ENCODE measurements around the gene TBC1D9. TPM values are rescaled to one million over a fixed set of nuclear protein-coding genes. Genes with fewer than 3 reads are reported as not detected.

The TBC1D9 gene
- total RNA-seq, 1 experiment from 2014 or later, result 12.5 TPM

GRCh38 chr4:140701071-140701470 is 55.1 kb downstream of the TBC1D9 start:
- no TSS peak for BruUV-seq (replicated peaks)
- Mint-ChIP-seq H3K27me3 (ENCODE audit: insufficient read depth, unreplicated experiment) (no peaks in the 10 kb centered on the region), H3K36me3 (ENCODE audit: insufficient read depth, unreplicated experiment) (peaks cover 6% of the 10 kb centered on the region), H3K9me3 (ENCODE audit: unreplicated experiment) (no peaks in the 10 kb centered on the region), H3K4me3 (ENCODE audit: unreplicated experiment) (no peak overlapping the region), H3K4me1 (ENCODE audit: low read depth, unreplicated experiment) (peaks cover 9% of the 10 kb centered on the region), H3K27ac (ENCODE audit: unreplicated experiment) (no peak overlapping the region)
- Histone ChIP-seq H3K4me1 (no peaks in the 10 kb centered on the region), H3K4me3 (ENCODE audit: low read depth, low read length) (no peak overlapping the region), H3K36me3 (ENCODE audit: control insufficient read depth, insufficient read depth, low read length) (no peaks in the 10 kb centered on the region; the same call in 1 of the 2 replicates), H3K9me3 (no peaks in the 10 kb centered on the region), H3K27me3 (replicated peaks; ENCODE audit: control insufficient read depth, insufficient read depth, low read length) (no peaks in the 10 kb centered on the region)
- TF ChIP-seq, protein P1, sequence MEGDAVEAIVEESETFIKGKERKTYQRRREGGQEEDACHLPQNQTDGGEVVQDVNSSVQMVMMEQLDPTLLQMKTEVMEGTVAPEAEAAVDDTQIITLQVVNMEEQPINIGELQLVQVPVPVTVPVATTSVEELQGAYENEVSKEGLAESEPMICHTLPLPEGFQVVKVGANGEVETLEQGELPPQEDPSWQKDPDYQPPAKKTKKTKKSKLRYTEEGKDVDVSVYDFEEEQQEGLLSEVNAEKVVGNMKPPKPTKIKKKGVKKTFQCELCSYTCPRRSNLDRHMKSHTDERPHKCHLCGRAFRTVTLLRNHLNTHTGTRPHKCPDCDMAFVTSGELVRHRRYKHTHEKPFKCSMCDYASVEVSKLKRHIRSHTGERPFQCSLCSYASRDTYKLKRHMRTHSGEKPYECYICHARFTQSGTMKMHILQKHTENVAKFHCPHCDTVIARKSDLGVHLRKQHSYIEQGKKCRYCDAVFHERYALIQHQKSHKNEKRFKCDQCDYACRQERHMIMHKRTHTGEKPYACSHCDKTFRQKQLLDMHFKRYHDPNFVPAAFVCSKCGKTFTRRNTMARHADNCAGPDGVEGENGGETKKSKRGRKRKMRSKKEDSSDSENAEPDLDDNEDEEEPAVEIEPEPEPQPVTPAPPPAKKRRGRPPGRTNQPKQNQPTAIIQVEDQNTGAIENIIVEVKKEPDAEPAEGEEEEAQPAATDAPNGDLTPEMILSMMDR (IDR thresholded peaks at IDR 0.05; ENCODE audit: insufficient read depth in 1 of 2, low read depth in 1 of 2, low read length in 1 of 2, severe bottlenecking in 1 of 2, unreplicated experiment in 1 of 2), result no peak
- ChIA-PET CTCF (no interaction called here), POLR2A (no interaction called here)
- intact Hi-C loops (cut with micrococcal nuclease; ENCODE audit: unreplicated experiment), result no loop called here
- DNase-seq, result no peak

GRCh38 chr4:140697709-140698560 is 58.2 kb downstream of the TBC1D9 start:
- TF ChIP-seq, protein P1 (IDR thresholded peaks at IDR 0.05; ENCODE audit: insufficient read depth in 1 of 2, low read depth in 1 of 2, low read length in 1 of 2, severe bottlenecking in 1 of 2, unreplicated experiment in 1 of 2), result no peak
- no peak overlapping the region for H3K27ac Mint-ChIP-seq (ENCODE audit: unreplicated experiment)
- intact Hi-C loops (cut with micrococcal nuclease; ENCODE audit: unreplicated experiment), result no loop called here

GRCh38 chr4:140695483-140695882 is 60.7 kb downstream of the TBC1D9 start:
- CTCF ChIA-PET, result no interaction called here

More at GRCh38 chr4:140697709-140698560, 58.2 kb downstream of the TBC1D9 start:
- H3K27me3 Mint-ChIP-seq (ENCODE audit: insufficient read depth, unreplicated experiment), result no peaks in the 10 kb centered on the region
- no TSS peak for BruUV-seq (replicated peaks)
- Histone ChIP-seq H3K4me1 (no peaks in the 10 kb centered on the region), H3K4me3 (ENCODE audit: low read depth, low read length) (no peak overlapping the region), H3K27me3 (replicated peaks; ENCODE audit: control insufficient read depth, insufficient read depth, low read length) (no peaks in the 10 kb centered on the region), H3K36me3 (ENCODE audit: control insufficient read depth, insufficient read depth, low read length) (no peaks in the 10 kb centered on the region; the same call in 1 of the 2 replicates), H3K9me3 (no peaks in the 10 kb centered on the region)
- POLR2A ChIA-PET, result no interaction called here
- H3K9me3 Mint-ChIP-seq (ENCODE audit: unreplicated experiment), result no peaks in the 10 kb centered on the region
- peaks cover 6% of the 10 kb centered on the region for H3K36me3 Mint-ChIP-seq (ENCODE audit: insufficient read depth, unreplicated experiment)
- CTCF ChIA-PET, result no interaction called here
- H3K4me1 Mint-ChIP-seq (ENCODE audit: low read depth, unreplicated experiment), result no peaks in the 10 kb centered on the region
- H3K4me3 Mint-ChIP-seq (ENCODE audit: unreplicated experiment), result no peak overlapping the region
- DNase-seq, result no peak

More at GRCh38 chr4:140695483-140695882, 60.7 kb downstream of the TBC1D9 start:
- BruUV-seq (replicated peaks), result no TSS peak
- Mint-ChIP-seq H3K27me3 (ENCODE audit: insufficient read depth, unreplicated experiment) (no peaks in the 10 kb centered on the region), H3K4me1 (ENCODE audit: low read depth, unreplicated experiment) (no peaks in the 10 kb centered on the region), H3K9me3 (ENCODE audit: unreplicated experiment) (no peaks in the 10 kb centered on the region), H3K4me3 (ENCODE audit: unreplicated experiment) (no peak overlapping the region), H3K36me3 (ENCODE audit: insufficient read depth, unreplicated experiment) (peaks cover 7% of the 10 kb centered on the region), H3K27ac (ENCODE audit: unreplicated experiment) (no peak overlapping the region)
- Histone ChIP-seq H3K36me3 (ENCODE audit: control insufficient read depth, insufficient read depth, low read length) (no peaks in the 10 kb centered on the region; the same call in 1 of the 2 replicates), H3K9me3 (no peaks in the 10 kb centered on the region), H3K4me3 (ENCODE audit: low read depth, low read length) (no peak overlapping the region), H3K27me3 (replicated peaks; ENCODE audit: control insufficient read depth, insufficient read depth, low read length) (no peaks in the 10 kb centered on the region), H3K4me1 (no peaks in the 10 kb centered on the region)
- intact Hi-C loops (cut with micrococcal nuclease; ENCODE audit: unreplicated experiment), result no loop called here
- DNase-seq, result no peak
- TF ChIP-seq, protein P1 (IDR thresholded peaks at IDR 0.05; ENCODE audit: insufficient read depth in 1 of 2, low read depth in 1 of 2, low read length in 1 of 2, severe bottlenecking in 1 of 2, unreplicated experiment in 1 of 2), result no peak
- POLR2A ChIA-PET, result no interaction called here

Measured in Caco-2 (cell line).